HG02759 (cell line): ENCODE data around the gene GNS.

Experiments used
- ATAC-seq: cut with Tn5 transposase; IDR thresholded peaks from one replicate; pipeline ENCODE4 v1.9.1; 2021; ENCODE audit warnings: mild to moderate bottlenecking, moderate library complexity; ENCODE audit not compliant: unreplicated experiment

The GNS gene

DNA sequence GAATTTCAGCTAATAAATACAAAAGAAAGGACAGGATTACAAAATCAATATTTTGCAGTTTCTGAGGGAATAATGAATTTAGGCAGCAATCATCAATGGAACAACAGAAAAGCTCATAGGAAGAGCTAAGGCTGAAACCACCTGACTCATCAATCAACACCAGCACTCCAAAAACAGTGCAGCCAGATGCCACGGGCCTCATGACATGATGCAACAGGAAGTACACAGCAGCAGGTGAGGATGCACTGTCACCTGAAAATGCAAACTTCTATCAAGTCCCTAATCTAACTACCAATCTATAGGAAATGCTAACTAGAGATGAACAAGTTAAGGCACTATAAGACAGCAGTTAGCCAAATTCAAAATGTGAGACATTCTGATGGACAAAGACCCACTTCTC, 21.7 kb downstream of the GNS start:
- ATAC-seq: no peak

DNA sequence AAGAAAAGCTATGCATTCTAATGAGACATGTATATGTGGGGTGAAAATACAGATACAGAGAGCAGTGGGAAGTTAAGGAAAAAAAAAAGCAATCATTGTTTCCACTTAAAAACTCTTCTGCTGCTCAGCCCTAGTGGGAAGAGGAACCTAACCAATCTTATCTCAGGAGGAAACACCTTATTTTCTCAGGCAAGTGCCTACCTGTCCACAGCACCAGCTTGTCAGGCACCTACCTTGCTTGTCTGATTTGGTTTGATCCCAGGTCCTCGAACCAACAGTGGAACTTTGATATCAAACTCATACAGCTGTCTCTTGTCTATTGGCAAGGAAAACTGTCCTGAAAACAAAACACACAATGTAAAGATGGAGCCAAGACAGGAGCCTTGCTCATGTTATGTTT, 22.4 kb downstream of the GNS start:
- no peak for ATAC-seq

DNA sequence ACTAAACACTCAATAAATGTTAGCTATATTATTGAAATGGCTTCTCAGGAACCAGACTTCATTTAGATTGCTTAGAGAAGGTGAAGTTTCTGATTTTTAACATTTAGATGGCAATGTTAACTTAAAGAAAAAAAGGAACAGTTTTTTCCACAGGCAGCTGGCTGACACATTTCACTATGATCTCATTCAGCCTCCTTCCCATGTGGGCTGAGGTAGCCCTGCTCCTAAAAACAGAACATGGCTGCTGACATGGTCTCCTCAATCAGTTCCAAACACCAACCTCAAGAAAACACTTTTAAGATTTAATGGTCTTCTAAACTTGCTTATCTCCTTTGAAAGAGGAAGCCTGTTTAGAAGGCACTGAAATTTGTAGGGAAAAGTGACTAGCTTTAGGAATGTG, 23.8 kb downstream of the GNS start:
- ATAC-seq: no peak

DNA sequence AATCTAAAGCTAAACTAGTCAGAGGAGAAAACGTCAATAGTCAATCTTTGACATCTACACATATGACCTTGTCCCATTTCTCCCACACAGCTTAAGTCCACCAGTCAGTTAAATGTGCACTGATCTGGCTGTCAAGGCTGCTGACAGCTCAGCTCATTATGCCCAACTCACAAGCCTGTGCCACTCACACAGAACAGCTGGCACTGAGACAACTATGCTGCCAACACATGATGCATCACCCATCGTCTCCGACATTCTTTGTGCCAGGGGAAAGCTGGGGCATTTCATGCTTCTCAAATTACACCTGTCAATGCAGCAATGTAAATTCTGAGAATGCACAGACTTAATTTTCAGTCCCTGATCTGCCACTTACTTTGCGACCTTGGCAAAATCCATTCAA, 25.3 kb downstream of the GNS start:
- no peak for ATAC-seq

DNA sequence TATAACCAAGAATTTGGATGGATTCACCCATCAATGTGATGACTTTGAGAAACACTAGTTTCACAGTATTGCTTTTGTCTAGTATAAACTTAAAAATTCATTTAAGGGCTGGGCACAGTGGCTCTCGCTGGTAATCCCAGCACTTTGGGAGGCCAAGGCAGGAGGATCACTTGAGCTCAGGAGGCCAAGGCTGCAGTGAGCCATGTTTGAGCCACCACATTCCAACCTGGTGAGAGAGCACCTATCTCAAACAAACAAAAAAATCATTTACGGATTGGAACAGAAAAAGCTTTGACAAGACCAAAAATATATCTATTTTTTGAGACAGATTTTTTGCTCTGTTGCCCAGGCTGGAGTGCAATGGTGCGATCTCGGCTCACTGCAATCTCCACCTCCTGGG, 27.5 kb downstream of the GNS start:
- ATAC-seq: no peak

DNA sequence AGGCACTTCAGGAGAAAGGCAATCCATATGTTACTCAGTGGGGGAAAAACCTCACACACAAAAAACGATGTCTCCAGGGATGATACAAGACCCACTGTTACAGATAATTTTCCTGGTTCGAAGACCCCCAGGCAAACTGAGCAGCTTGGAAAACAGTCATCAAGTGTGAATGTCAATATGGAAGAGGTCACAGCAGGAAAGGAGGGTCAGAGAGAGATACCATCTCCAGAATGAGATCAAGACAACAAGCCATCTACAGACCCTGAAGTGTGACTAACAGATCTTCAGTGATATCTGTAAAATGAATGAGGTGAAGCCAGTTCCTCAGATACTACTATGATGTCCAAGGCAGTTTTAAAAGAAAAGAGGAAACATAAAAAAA, 28.6 kb downstream of the GNS start:
- ATAC-seq: no peak

DNA sequence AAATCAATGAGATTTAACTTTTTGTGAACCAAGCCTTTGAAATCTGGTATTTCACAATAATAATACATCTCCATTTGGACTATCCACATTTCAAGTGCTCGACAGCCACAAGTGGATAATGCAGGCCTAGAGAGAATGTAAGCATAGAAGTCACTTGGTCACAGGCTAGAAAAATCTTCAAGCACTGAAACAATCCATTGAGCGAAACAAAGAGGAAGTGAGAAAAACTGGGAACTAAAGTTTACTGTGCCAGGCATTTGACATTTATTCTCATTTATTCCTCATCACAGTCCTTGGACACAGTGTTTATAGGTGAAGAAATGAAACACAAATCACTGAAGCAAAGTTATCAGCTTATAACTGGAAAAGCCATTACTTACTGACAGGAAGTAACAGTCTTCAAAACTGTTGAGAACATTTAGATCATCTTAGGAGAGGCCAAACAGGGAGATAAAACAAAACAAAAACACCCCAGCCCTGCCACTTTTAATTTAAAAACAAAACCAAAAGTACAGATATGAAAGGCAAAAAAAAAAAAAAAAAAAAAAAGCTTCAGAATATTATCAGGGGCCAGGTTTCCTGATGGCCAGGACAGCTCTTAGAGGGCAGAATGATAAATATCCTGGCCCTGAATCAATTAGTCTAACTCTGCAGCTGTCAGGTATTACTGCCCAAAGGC, 29.2 kb downstream of the GNS start:
- no peak for ATAC-seq

DNA sequence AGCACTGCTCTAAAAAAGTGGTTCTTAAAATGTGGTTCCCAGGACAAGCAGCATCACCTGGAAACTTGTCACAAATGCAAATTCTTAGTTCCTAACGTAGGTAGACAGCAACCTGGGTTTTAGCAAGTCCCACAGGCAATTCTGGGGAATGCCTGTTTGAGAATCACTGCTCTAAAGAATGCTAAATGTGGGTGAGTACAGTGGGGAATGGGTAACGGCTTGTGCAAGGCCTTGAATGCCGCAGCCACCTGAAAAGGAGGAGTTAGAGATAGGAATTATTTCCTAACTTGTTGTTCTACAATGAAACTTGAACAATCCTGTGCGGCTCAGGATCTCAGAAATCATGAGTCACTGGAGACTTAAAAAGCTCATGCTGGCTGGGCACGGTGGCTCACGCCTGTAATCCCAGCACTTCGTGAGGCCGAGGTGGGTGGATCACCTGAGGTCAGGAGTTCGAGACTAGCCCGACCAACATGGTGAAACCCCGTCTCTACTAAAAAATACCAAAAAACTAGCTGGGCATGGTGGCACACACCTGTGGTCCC, 34.9 kb downstream of the GNS start:
- no peak for ATAC-seq

DNA sequence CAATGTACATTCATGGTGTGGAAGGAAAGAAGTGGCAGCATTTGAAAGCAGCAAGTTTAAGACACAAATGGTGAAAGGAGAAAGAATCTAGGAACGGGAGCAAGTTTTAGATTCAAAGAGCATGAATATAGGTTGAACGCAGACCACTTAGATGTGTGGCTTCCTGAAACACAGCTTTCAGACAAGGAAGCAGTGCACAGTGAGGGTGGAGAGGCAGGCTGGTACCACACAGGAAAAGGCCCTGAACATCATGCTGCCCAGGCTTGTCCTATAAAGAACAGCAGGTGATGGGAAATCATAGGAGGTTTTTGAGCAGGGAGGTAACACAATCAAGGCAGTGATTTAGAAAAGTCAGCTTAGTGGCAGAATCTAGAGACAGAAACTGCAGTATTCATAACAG, 35.6 kb downstream of the GNS start:
- no peak for ATAC-seq

DNA sequence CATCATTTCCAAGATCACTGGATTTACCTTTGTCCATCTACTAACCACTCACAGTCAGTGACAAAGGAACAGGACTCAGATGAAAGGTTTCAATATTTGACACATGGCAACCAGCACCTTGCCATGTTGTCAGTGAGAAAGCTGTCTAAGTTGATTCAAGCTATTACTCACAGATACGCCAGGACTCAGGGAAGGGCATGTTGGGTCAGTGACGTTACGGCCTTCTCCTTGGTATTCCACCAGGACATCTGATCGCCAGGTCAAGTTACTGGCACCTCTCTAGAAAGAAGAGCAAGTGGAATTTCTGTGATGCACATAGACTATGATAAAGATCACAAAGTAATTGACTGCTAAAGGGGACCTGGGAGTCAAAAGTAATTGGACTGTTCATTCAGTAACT, 36.4 kb downstream of the GNS start:
- ATAC-seq: no peak

DNA sequence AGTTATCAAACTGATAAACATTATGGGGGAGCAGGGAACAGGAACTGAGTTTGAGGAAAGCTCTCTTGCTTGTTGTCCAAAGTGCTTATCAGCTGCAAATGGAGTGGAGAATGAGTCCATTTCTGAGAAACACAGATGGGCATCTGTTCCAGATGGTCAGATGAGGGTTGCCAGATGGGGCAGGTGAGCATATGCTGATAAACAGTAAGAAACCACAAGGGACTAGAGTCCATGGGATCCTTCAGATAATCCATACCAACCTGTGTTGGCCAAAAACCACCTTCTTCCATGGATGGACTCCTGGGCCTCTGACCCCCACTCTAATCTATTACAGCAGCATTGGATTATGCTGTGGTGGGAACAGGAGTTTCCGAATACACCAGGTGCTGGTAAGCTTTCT, 38.3 kb downstream of the GNS start:
- no peak for ATAC-seq

DNA sequence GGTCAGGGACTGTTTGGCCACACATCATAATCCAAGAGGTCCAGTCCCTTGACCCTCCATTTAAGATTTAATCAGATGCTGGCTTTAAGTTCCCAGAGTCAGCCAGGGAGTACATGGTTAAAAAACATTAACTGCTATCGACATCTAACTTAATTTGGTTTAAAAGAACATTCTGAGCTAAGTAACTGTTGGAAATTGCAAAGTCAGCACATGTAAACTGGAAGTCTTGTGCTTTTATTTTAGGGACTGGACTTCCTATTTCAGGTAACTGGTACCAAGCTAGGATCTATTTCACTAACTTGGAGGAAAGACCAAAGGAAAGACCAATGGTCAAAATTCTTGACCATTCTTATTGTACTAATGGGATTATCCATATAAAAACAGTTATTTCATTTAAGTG, 40.6 kb downstream of the GNS start:
- ATAC-seq: no peak

DNA sequence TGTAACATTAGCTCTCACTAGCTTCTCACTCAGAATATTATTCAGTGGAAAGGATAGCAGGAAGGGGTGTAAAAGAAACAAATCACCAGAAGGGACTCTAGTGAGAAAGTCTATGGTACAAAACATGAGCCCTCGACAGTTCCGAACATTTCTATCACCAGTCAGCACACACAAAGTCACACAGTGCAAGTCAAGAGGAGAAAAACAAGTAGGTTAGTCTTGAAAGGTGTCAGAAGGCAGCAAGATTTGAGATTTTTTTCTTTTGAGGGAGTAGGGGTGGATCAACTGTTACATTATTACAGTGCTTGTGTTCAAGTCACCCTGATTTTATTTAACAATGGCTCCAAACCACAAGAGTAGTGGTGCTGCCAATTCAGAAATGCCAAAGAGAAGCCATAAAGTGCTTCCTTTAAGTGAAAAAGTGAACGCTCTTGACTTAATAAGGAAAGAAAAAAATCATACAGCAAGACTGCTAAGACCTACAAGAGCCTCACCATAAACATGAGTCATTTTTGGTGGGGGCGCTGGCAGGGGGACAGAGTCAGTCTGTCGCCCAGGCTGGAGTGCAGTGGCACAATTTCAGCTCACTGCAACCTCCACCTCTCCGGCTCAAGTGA, 42.3 kb downstream of the GNS start:
- ATAC-seq: no peak

DNA sequence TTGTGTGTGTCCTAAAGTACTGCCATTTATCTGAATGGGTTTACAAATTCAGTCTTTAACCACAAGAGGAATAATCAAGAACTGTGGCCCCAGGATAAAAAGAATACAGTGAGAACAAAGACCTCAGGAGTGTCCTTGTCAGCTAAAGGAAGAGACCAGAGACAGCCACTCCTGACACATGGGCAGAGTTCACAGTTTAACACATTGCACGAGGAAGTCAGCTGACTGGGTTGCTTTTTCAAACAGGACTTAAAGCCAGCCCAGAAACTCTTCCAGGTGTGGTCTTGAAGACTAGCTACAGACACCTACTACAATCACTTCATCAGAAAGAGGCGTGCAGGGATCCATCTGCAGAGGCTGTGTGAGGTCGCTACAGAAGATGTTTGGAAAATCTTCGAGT, 42.8 kb downstream of the GNS start:
- no peak for ATAC-seq

DNA sequence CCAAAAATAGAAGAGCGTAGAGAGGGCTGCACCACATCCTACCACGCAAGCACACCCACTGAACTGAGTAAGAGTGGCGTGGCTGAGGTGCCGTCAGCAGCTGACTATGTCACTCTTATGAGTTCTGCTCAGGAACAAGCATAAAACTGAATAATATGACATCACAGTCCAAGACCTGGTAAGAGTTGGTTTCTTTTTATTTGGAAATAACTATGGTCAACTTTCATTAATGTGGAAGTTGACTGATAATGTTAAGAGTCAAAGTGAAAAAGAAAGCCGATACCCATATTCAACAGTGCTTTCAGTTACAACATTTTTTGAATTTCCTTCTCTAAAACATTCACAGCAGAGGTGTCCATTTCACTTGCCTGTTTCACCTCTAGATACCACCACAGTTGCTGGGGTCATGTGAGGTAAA, 44.6 kb downstream of the GNS start:
- peak; percentile 70 for ATAC-seq

DNA sequence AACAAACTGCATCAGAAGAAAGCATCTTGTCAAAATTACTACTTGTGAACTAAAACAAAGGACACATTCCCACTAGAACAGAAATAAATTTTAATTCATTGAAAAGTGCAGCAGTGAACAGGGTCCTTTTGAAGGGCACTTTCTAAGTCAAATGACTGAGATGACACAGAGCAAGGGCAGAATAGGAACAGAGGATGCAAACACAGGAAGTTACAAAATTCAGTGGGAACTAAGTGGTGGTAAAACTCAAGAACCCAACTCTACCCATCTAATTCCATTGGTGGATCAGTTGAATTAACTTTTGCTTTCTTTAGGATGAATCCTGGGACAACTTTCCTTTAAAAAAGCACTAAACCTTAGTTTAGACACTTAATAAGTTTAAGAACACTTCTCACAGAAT, 45.8 kb downstream of the GNS start:
- ATAC-seq: no peak

DNA sequence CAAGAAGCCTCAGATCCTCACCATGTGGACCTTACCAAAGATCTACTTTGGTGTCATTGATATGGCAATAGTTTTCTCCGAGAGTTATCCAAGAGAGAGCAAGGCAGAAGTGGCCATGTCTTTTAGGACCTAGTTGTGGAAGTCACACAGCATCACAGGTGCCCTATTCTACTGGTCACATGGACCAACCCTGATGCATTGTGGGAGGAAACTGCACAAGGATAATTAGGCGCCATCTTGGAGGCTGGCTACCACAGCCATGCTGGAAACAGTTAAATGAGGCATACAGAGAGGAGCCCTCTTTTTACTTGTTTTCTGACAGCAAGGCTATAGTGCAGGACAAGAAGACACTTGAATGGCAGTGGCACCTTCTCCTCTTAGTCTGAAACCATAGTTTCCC, 49.8 kb downstream of the GNS start:
- no peak for ATAC-seq

DNA sequence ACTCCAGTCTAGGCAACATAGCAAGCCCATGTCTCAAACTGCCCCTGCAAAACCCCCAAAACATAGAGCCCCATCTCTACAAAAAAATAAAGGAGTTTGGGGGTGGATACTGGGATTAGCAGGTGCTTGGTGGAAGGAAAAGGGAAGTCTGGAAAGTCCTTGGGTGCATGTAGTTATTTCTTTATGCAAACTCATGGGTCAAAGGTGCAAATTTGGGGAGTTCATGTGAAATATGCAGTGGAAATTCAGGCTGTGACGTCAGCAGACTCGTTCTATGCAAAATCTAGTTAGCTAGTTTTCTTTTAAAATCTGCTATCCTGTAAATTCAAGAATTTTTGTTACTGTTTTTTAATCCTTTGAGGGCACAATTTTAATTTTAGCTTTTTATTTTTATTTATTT, 51.3 kb downstream of the GNS start:
- no peak for ATAC-seq

DNA sequence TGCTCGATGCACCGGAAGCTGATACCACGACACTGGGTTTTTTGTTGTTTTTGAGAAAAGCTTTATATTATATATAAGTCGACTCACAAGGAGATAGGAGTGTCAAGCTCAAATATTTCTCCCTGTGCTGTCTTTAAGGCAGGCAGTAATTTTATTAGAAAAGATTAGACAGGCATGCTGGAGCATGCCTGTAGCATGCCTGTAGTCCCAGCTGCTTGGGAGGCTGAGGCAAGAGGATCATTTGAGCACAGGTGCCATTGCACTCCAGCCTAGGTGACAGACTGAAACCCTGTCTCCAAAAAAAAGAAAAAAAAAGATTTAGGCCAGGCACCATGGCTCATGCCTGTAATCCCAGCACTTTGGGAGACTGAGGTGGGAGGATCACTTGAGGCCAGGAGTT, 51.8 kb downstream of the GNS start:
- ATAC-seq: no peak

DNA sequence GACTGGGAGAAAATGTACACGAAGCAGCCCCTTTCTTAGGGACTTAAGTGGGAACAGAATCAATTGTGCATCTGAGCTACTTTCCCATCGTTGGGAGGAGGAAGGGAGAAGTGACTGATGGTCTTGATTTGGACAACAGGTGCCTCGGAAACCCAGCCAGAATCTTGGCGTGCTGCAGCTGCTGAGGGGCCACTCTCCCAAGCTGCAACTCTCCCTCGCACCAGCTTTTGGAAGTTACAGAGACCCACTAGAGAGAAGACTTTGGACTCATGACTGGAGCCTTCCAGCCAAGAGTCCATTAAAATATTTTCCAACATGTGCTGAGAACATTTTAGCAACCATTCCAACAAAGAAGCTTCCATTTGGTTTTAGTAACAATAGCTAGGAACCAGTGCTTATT, 52.3 kb downstream of the GNS start:
- no peak for ATAC-seq

DNA sequence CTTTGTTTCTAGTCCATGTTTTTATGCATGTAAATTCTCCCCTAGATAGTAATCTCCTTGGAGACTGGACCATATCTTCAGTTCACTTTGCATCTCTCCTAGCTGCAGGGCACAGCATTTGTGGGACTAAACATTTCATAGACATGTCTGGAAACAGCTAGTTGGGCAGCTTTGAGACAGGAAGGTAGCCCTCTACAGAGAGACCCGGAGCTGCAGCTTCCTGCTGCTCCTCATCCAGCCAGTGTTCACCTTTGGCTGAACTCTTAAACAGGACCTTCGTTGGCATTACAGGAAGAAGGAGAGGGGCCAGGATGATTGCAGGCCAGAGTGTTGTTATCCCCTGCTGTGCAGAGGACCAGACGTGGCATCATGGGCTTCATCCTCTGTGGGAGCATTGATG, 52.9 kb downstream of the GNS start:
- no peak for ATAC-seq

DNA sequence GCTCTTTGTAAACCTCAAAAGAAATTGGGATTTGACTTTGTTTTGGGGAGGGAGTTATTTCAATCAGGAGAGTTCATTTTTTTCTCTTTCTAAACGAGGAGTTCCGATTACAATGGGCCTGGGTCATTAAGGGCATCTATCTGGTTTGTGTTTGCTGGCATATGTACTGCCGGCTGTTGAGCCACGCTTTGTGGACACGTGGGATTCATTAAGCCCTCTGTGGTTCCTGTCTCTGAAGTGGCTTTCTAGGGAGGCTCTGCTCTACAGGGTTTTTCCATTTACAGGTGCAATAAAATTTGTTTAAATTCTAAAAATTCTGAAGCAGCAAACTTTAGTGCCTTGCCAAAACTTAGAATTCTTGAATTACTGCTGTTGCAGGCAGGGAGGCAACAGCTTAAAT, 57.9 kb downstream of the GNS start:
- no peak for ATAC-seq

DNA sequence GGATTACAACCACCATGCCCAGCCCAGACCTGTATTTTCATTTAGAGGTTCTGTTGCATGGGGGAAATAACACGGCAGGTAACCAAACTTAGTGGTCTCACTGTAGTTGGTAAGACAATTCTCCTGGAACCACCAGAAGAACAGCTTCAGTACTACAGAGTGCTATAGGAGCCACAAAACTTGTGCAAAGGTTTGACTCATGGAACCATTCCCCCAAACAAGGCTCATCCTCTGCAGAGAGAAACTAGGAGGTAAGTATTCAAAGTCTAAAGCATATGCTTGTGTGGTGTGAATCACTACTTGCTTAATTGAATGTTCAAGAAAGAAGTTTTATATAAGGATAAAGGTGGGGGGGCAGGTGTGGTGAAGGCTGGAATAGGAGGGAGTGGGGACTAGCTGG, 58.7 kb downstream of the GNS start:
- ATAC-seq: no peak
